DND-41 (cell line): ENCODE measurements around the gene BAG1.

Experiments
- ATAC-seq: fragments of 200-7000 bp; cut with Tn5 transposase; 3 replicates; pipeline ENCODE4 v1.9.1; 2021; ENCODE audit warnings: low read depth; ENCODE audit not compliant: insufficient read depth
- DNase-seq: peaks from one replicate; pipeline ENCODE4 v3.0.0-alpha.2; 2020
- H2AFZ ChIP-seq: 2 replicates; pipeline ENCODE4 v1.6.0; 2012; ENCODE audit warnings: low read depth, low read length
- H3K27ac ChIP-seq: 2 replicates; pipeline ENCODE4 v1.5.1; 2012; ENCODE audit warnings: low read length, inconsistent platforms
- H3K27me3 ChIP-seq: fragments of 200-600 bp; sonication (generic); 2 replicates; pipeline ENCODE4 v1.6.0; 2012; ENCODE audit warnings: low read length, mild to moderate bottlenecking, inconsistent platforms; ENCODE audit not compliant: insufficient read depth, poor library complexity
- H3K36me3 ChIP-seq: 2 replicates; pipeline ENCODE4 v1.5.1; 2012; ENCODE audit warnings: low read length, inconsistent platforms; ENCODE audit not compliant: insufficient read depth
- H3K4me1 ChIP-seq: 2 replicates; pipeline ENCODE4 v1.5.1; 2012; ENCODE audit warnings: mild to moderate bottlenecking, low read length; ENCODE audit not compliant: insufficient read depth
- H3K4me2 ChIP-seq: 2 replicates; pipeline ENCODE4 v1.6.0; 2012; ENCODE audit warnings: mild to moderate bottlenecking, moderate library complexity, low read length, inconsistent platforms; ENCODE audit not compliant: insufficient read depth
- H3K4me3 ChIP-seq, 2 experiments: fragments of 200-600 bp in 1 of 2; shearing (Covaris generic) in 1 of 2; 2 replicates each; pipeline ENCODE4 v1.5.1; 2012 to 2016; ENCODE audit warnings: inconsistent platforms in 2 of 2, low read length in 2 of 2, mild to moderate bottlenecking in 2 of 2, low read depth in 1 of 2, moderate library complexity in 1 of 2
- H3K79me2 ChIP-seq: 2 replicates; pipeline ENCODE4 v1.6.0; 2012; ENCODE audit warnings: low read length, inconsistent platforms; ENCODE audit not compliant: insufficient read depth
- H3K9ac ChIP-seq: 2 replicates; pipeline ENCODE4 v1.6.0; 2012; ENCODE audit warnings: low read depth, mild to moderate bottlenecking, inconsistent platforms, low read length, moderate library complexity
- H3K9me3 ChIP-seq: 2 replicates; pipeline ENCODE4 v1.5.1; 2012; ENCODE audit warnings: low read length, moderate library complexity, mild to moderate bottlenecking, inconsistent platforms; ENCODE audit not compliant: insufficient read depth, severe bottlenecking
- H4K20me1 ChIP-seq: 2 replicates; pipeline ENCODE4 v1.6.0; 2012; ENCODE audit warnings: low read length; ENCODE audit not compliant: insufficient read depth
- EZH2 ChIP-seq: IDR thresholded peaks from 3 replicates; pipeline ENCODE4 v1.6.1; 2012; ENCODE audit warnings: borderline replicate concordance, low read depth, mild to moderate bottlenecking, moderate library complexity, low read length, inconsistent platforms; ENCODE audit not compliant: severe bottlenecking
- TF ChIP-seq, protein P1 (sequence below): IDR thresholded peaks from 2 replicates; pipeline ENCODE4 v1.5.1; 2012; ENCODE audit warnings: borderline replicate concordance, low read length, moderate library complexity, mild to moderate bottlenecking; ENCODE audit not compliant: poor library complexity, severe bottlenecking; ENCODE audit errors: extremely low read depth

The BAG1 gene

DNA sequence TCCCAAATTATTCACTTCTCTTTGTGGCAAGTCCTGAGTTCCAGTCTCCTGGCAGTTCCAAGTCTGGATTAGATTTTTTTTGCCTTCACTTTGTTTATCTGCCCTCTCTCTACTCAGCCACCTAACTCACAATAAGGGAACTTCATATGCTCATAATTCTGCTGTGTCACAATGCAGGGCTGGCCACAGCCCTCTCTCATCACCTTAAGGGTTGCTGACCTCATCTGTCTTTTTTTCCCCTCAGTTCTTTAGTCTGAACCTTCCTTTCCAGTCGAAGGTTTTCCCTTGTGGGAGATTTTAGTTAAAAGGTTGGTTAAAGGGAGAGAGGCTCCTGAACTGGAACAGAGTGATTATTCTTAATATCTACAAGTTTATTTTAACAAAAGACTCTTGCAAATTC is 4.1 kb downstream of the BAG1 start:
- H4K20me1 ChIP-seq = peaks cover 2% of the 10 kb centered on the region; the same call in 1 of the 2 replicates
- H3K9me3 ChIP-seq = no peaks in the 10 kb centered on the region
- H3K4me2 ChIP-seq = no peak overlapping the region
- H2AFZ ChIP-seq = no peak overlapping the region
- no peak overlapping the region for H3K27ac ChIP-seq
- no peak for TF ChIP-seq EZH2
- TF ChIP-seq, protein P1, sequence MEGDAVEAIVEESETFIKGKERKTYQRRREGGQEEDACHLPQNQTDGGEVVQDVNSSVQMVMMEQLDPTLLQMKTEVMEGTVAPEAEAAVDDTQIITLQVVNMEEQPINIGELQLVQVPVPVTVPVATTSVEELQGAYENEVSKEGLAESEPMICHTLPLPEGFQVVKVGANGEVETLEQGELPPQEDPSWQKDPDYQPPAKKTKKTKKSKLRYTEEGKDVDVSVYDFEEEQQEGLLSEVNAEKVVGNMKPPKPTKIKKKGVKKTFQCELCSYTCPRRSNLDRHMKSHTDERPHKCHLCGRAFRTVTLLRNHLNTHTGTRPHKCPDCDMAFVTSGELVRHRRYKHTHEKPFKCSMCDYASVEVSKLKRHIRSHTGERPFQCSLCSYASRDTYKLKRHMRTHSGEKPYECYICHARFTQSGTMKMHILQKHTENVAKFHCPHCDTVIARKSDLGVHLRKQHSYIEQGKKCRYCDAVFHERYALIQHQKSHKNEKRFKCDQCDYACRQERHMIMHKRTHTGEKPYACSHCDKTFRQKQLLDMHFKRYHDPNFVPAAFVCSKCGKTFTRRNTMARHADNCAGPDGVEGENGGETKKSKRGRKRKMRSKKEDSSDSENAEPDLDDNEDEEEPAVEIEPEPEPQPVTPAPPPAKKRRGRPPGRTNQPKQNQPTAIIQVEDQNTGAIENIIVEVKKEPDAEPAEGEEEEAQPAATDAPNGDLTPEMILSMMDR = no peak
- ATAC-seq = no peak
- DNase-seq = no peak
- no peaks in the 10 kb centered on the region for H3K27me3 ChIP-seq
- peaks cover 14% of the 10 kb centered on the region for H3K4me1 ChIP-seq
- peaks cover 69% of the 10 kb centered on the region for H3K36me3 ChIP-seq
- H3K4me3 ChIP-seq = no peak overlapping the region
- H3K9ac ChIP-seq = no peak overlapping the region
- peaks cover 33% of the 10 kb centered on the region for H3K79me2 ChIP-seq

DNA sequence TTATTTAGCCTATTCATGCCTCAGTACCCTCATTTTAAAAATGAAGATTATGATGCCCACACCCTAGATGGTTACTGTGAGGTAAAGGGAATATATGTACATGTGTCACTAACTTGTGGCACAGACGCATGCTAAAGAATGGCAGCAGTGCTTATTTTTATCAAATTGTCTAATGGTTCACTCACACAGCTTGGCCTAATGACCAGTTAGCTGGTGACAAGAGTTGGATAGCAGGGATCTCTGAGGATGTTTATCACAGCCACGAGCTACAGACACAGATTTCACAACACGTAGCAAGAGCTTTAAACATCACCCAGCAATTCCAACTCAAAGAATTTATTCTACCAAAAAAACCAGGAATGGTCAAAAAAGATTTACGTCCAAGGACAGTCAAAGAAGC is 7.2 kb downstream of the BAG1 start:
- H3K9ac ChIP-seq = no peak overlapping the region
- H3K27ac ChIP-seq = no peak overlapping the region
- H3K27me3 ChIP-seq = no peaks in the 10 kb centered on the region
- ATAC-seq (no peak), DNase-seq (no peak)
- H3K4me3 ChIP-seq = no peak overlapping the region
- H4K20me1 ChIP-seq = no peaks in the 10 kb centered on the region
- H3K9me3 ChIP-seq = no peaks in the 10 kb centered on the region
- H3K4me2 ChIP-seq = no peak overlapping the region
- no peak for TF ChIP-seq EZH2
- TF ChIP-seq, protein P1 = no peak
- peaks cover 83% of the 10 kb centered on the region for H3K36me3 ChIP-seq
- no peak overlapping the region for H2AFZ ChIP-seq
- H3K79me2 ChIP-seq = peaks cover 9% of the 10 kb centered on the region; the same call in 1 of the 2 replicates
- no peaks in the 10 kb centered on the region for H3K4me1 ChIP-seq

DNA sequence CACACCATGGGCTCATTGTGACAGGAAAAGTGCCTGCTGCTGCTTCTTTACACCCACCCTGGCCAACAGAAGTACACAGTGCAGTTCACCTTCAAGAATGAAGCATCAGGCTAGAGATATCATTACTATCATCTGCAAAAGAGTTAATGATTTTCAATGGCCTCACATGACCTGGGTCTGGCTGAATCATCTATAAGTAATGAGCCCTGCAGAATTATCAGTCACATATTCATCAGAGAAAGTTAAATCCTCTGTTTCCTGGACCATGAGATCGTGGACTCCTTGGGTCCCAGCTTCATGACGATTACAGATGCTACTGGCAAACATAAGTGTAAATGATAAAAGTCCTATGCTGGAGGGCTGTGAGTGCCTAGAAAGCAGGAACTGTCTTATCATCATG is 8.3 kb downstream of the BAG1 start:
- TF ChIP-seq, protein P1 = no peak
- TF ChIP-seq EZH2 = no peak
- Histone ChIP-seq H3K36me3 (peaks cover 75% of the 10 kb centered on the region), H3K79me2 (peaks cover 1% of the 10 kb centered on the region; the same call in 1 of the 2 replicates), H3K4me3 (no peak overlapping the region), H3K27ac (no peak overlapping the region), H3K9ac (no peak overlapping the region), H3K9me3 (no peaks in the 10 kb centered on the region), H2AFZ (no peak overlapping the region), H3K27me3 (no peaks in the 10 kb centered on the region), H4K20me1 (no peaks in the 10 kb centered on the region), H3K4me2 (no peak overlapping the region), H3K4me1 (no peaks in the 10 kb centered on the region)
- ATAC-seq (no peak), DNase-seq (no peak)

DNA sequence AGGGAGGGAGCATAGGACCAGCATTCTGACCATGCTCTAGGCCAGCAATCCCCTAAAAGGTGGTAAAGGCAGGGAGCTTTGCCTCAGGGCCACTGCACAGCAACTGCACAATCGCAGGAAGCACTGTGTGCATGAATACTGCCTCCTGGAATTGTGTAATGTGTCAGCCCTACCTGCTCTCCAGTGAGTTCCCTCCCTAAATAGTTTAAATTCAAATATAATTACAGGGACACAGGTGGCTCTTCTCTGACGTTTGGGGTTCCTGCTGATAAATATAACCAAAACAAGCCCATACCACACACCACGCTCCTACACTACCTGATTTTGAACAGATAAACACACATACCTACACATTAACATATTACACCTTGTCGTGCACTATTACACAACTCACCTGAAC is 9.0 kb downstream of the BAG1 start:
- Histone ChIP-seq H3K27me3 (no peaks in the 10 kb centered on the region), H3K4me3 (no peak overlapping the region), H4K20me1 (no peaks in the 10 kb centered on the region), H3K9me3 (no peaks in the 10 kb centered on the region), H3K9ac (no peak overlapping the region), H3K36me3 (peaks cover 68% of the 10 kb centered on the region), H3K4me2 (no peak overlapping the region), H3K27ac (no peak overlapping the region), H3K4me1 (no peaks in the 10 kb centered on the region), H3K79me2 (no peaks in the 10 kb centered on the region), H2AFZ (no peak overlapping the region)
- DNase-seq = no peak
- ATAC-seq = no peak
- no peak for TF ChIP-seq EZH2
- TF ChIP-seq, protein P1 = no peak
